ENCODE data around the gene RCAN1.
"Not testable (repeated sequence)": the region's sequence is repeated elsewhere in the genome, so short reads cannot be mapped to it uniquely, and the experiment has no call there.

RCAN1 gene

DNA sequence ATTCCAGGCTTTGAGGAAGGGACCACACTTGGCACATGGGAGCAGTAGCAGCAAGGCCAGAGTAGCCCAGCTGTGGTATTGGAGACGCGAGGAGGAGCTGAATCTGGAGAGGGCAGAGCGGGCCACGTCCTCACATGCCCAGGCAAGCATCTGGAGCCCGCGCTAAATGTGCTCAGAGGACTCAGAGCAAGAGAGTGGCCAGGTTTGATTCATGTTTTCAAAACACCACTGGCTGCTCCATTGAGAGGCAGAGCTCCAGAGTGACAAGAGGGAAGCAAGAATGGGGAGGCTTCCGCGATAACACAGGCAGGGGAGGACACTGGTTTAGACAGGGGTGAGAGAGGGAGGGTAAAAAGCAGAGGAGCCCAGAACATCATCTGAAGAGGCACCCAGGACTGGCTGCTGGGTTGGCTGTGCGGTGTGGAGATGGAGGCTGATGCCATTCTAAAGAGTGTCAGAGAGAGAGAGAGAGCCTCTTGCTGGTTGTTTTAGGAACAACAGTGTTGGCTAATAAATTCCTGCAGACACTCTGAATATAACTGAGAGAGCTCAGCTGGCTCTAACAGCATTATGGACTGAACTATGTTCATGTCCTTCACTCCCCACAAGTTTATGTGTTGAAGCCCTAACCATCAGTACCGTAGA lies 32.3 kb downstream of the RCAN1 start:
- Histone ChIP-seq H3K27ac (ENCODE audit: low read depth, low read length) (no peak overlapping the region), H3K4me1 (ENCODE audit: control insufficient read depth, insufficient read depth, low read length) (no peaks in the 10 kb centered on the region), H3K9me3 (ENCODE audit: control insufficient read depth, insufficient read depth, low read length) (no peaks in the 10 kb centered on the region), H3K4me3 (ENCODE audit: low read depth, low read length) (no peak overlapping the region), H3K9ac (ENCODE audit: low read depth, low read length) (no peak overlapping the region), H3K36me3 (ENCODE audit: control insufficient read depth, insufficient read depth, low read length) (no peaks in the 10 kb centered on the region), H3K27me3 (ENCODE audit: control insufficient read depth, insufficient read depth, low read length) (no peaks in the 10 kb centered on the region)

GRCh38 chr21:34580181-34580700 lies 34.7 kb downstream of the RCAN1 start:
- no peaks in the 10 kb centered on the region for H3K36me3 ChIP-seq (ENCODE audit: control insufficient read depth, insufficient read depth, low read length)
- H3K27ac ChIP-seq (ENCODE audit: low read depth, low read length): no peak overlapping the region
- no peaks in the 10 kb centered on the region for H3K4me1 ChIP-seq (ENCODE audit: control insufficient read depth, insufficient read depth, low read length)
- H3K9ac ChIP-seq (ENCODE audit: low read depth, low read length): no peak overlapping the region
- H3K27me3 ChIP-seq (ENCODE audit: control insufficient read depth, insufficient read depth, low read length): no peaks in the 10 kb centered on the region
- H3K4me3 ChIP-seq (ENCODE audit: low read depth, low read length): no peak overlapping the region
- H3K9me3 ChIP-seq (ENCODE audit: control insufficient read depth, insufficient read depth, low read length): no peaks in the 10 kb centered on the region

DNA sequence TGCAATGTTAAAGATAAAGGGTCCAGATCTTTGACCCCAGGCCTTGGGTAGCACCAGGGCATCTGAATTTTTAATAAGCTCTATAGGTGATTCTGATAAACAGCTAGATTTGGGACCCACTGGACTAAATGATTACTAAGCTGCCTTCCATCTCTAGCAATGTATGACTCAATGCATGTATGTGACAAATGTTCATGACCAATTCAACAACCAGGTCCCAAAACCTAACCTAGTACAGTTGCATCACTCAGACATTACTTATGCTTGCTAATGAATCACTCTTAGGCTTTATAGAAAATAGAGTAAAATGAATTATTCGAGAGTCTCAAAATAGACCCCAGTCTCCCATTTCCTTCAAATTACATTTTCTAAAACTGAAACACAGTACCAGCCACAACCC lies 35.5 kb downstream of the RCAN1 start:
- H3K9me3 ChIP-seq (ENCODE audit: control insufficient read depth, insufficient read depth, low read length): no peaks in the 10 kb centered on the region
- H3K4me1 ChIP-seq (ENCODE audit: control insufficient read depth, insufficient read depth, low read length): no peaks in the 10 kb centered on the region
- no peak overlapping the region for H3K27ac ChIP-seq (ENCODE audit: low read depth, low read length)
- no peak overlapping the region for H3K4me3 ChIP-seq (ENCODE audit: low read depth, low read length)
- H3K36me3 ChIP-seq (ENCODE audit: control insufficient read depth, insufficient read depth, low read length): no peaks in the 10 kb centered on the region
- H3K9ac ChIP-seq (ENCODE audit: low read depth, low read length): no peak overlapping the region
- no peaks in the 10 kb centered on the region for H3K27me3 ChIP-seq (ENCODE audit: control insufficient read depth, insufficient read depth, low read length)

DNA sequence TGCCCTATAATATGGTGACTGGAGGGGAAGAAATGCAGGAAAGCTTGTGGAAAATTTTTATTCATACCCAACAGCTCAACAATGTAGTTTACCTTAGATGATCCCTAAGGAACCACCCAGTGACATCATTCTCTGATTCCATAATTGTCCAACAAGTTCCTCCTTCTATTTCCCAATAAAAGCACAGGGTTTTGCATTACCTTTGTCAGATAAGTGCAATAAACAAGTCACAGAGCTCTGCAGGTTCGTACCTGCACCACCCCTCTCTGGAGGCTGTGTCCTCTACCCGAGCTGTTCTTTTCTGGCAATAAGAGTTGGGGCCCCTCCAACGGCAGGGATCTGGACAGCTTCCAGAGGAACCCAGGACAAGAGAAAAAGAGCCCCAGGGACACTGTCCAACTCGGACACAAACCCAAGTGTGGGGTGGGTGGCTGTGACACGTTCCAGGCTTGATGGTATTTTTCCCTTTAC lies 38.8 kb downstream of the RCAN1 start:
- Histone ChIP-seq H3K9ac (ENCODE audit: low read depth, low read length) (no peak overlapping the region), H3K9me3 (ENCODE audit: control insufficient read depth, insufficient read depth, low read length) (no peaks in the 10 kb centered on the region), H3K4me3 (ENCODE audit: low read depth, low read length) (no peak overlapping the region), H3K4me1 (ENCODE audit: control insufficient read depth, insufficient read depth, low read length) (no peaks in the 10 kb centered on the region), H3K36me3 (ENCODE audit: control insufficient read depth, insufficient read depth, low read length) (no peaks in the 10 kb centered on the region), H3K27me3 (ENCODE audit: control insufficient read depth, insufficient read depth, low read length) (no peaks in the 10 kb centered on the region), H3K27ac (ENCODE audit: low read depth, low read length) (no peak overlapping the region)

DNA sequence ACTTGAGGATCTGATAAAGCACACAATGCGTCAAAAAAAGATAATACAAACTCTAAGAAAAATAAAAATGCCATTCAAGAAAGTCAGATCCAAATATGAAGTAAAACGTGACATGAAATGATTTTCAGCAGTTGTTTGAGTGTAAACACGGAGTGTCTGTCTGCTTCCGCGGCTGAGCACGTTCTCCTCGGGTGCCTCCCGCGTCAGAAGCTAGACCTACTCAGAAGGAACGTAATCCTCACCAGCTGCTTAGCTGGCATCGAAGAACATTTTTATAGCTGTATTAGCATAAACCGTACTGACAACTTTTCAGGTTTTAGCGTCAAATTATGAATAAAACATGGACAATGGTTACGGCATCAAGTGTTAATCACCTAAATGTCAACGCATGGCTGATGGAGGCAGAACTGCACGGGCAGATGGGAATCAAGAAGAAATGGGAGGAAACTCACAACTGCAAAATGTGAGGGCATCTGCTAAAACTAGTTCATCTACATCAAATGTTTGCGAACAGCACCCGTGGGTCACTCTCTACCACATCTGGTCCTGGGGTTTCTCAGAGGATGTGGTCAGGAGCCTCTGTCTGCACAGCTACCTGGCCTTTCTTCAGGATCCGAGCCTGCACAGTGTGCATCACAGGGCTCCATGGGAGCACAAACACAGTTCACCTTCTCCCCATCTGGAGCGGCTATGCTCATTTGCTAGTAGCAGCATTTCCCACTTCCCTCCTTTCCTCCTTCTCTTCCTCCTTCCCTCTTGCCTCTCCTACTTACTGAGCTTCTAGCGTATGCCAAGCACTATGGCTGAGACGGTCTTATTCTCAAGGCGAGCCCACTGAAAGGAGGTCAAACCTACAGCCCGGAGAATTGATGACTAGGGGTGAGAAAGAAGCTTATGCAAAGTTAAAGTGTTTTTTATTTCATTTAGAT lies 40.0 kb downstream of the RCAN1 start:
- H3K4me3 ChIP-seq (ENCODE audit: low read depth, low read length): no peak overlapping the region
- H3K36me3 ChIP-seq (ENCODE audit: control insufficient read depth, insufficient read depth, low read length): no peaks in the 10 kb centered on the region
- H3K9me3 ChIP-seq (ENCODE audit: control insufficient read depth, insufficient read depth, low read length): no peaks in the 10 kb centered on the region
- H3K9ac ChIP-seq (ENCODE audit: low read depth, low read length): no peak overlapping the region
- no peak overlapping the region for H3K27ac ChIP-seq (ENCODE audit: low read depth, low read length)
- H3K27me3 ChIP-seq (ENCODE audit: control insufficient read depth, insufficient read depth, low read length): no peaks in the 10 kb centered on the region
- H3K4me1 ChIP-seq (ENCODE audit: control insufficient read depth, insufficient read depth, low read length): no peaks in the 10 kb centered on the region

GRCh38 chr21:34571994-34572393 lies 42.9 kb downstream of the RCAN1 start:
- Histone ChIP-seq H3K36me3 (ENCODE audit: control insufficient read depth, insufficient read depth, low read length) (no peaks in the 10 kb centered on the region), H3K27me3 (ENCODE audit: control insufficient read depth, insufficient read depth, low read length) (no peaks in the 10 kb centered on the region), H3K4me1 (ENCODE audit: control insufficient read depth, insufficient read depth, low read length) (no peaks in the 10 kb centered on the region)

DNA sequence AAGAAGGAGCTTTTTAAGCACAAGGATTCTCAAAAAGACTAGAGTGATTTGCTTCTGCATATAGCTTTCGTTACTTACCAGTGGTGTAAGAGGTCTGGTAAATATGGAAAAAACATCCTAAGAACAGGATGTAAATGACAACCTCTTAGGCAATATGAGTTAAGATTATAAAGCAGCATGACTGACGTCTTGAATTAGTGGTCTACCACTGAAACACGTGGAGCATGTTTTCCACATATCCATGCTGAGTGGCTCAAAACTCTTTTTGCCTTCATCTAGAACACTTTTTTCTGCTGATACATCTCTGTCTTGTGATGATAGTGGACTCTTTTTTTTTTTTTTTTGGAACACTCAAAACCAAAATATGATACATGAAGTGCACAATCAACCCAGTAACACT lies 44.6 kb downstream of the RCAN1 start:
- no peaks in the 10 kb centered on the region for H3K36me3 ChIP-seq (ENCODE audit: control insufficient read depth, insufficient read depth, low read length)
- no peak overlapping the region for H3K4me3 ChIP-seq (ENCODE audit: low read depth, low read length)
- no peak overlapping the region for H3K9ac ChIP-seq (ENCODE audit: low read depth, low read length)
- H3K4me1 ChIP-seq (ENCODE audit: control insufficient read depth, insufficient read depth, low read length): no peaks in the 10 kb centered on the region
- H3K27me3 ChIP-seq (ENCODE audit: control insufficient read depth, insufficient read depth, low read length): no peaks in the 10 kb centered on the region
- H3K27ac ChIP-seq (ENCODE audit: low read depth, low read length): no peak overlapping the region
- H3K9me3 ChIP-seq (ENCODE audit: control insufficient read depth, insufficient read depth, low read length): no peaks in the 10 kb centered on the region

More at GRCh38 chr21:34571994-34572393, 42.9 kb downstream of the RCAN1 start:
- Histone ChIP-seq H3K9me3 (ENCODE audit: control insufficient read depth, insufficient read depth, low read length) (no peaks in the 10 kb centered on the region), H3K4me3 (ENCODE audit: low read depth, low read length) (no peak overlapping the region), H3K27ac (ENCODE audit: low read depth, low read length) (no peak overlapping the region), H3K9ac (ENCODE audit: low read depth, low read length) (no peak overlapping the region)

DNA sequence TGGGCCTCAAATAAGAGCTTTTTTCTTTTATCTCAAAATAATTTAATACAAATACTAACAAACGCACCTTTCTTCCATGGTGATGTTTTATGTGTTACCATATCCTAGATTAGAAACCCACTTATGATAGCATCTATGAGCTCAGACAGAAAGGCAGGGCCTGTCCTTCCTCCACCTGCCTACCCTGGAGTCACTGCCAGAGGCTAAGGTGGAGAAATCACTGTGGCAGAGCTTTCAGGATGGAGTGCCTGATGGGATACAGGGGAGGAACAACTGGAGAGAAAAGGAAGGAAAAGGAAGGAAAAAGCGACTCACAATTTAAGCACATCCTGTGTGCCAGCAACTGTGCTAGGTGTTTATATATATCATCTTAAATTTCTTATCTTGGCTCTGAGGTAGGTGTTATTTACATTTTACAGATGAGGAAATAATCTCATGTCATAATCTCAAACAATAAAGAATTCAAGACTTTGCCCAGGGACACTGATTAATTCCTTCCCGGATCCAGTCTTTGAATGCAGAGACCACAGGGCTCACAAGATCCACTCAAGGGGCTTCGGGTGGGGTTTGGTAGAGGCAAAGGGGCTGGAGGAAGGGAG lies 45.4 kb downstream of the RCAN1 start:
- H3K9me3 ChIP-seq (ENCODE audit: control insufficient read depth, insufficient read depth, low read length): no peaks in the 10 kb centered on the region
- no peaks in the 10 kb centered on the region for H3K27me3 ChIP-seq (ENCODE audit: control insufficient read depth, insufficient read depth, low read length)
- no peak overlapping the region for H3K9ac ChIP-seq (ENCODE audit: low read depth, low read length)
- no peaks in the 10 kb centered on the region for H3K36me3 ChIP-seq (ENCODE audit: control insufficient read depth, insufficient read depth, low read length)
- H3K4me3 ChIP-seq (ENCODE audit: low read depth, low read length): no peak overlapping the region
- no peak overlapping the region for H3K27ac ChIP-seq (ENCODE audit: low read depth, low read length)
- H3K4me1 ChIP-seq (ENCODE audit: control insufficient read depth, insufficient read depth, low read length): no peaks in the 10 kb centered on the region

DNA sequence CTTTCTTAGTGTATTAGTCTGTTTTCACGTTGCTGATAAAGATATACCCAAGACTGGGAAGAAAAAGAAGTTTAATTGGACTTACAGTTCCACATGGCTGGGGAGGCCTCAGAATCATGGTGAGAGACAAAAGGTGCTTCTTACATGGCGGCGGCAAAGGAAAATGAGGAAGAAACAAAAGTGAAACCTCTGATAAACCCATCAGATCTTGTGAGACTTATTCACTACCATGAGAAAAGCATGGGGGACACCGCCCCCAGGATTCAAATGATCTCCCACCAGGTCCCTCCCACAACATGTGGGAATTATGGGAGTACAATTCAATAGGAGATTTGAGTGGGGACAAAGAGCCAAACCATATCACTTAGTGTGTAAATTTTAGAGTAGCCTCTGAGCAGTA lies 46.1 kb downstream of the RCAN1 start:
- not testable (repeated sequence) for H3K36me3 ChIP-seq (ENCODE audit: control insufficient read depth, insufficient read depth, low read length); H3K9me3 ChIP-seq (ENCODE audit: control insufficient read depth, insufficient read depth, low read length); H3K27me3 ChIP-seq (ENCODE audit: control insufficient read depth, insufficient read depth, low read length); H3K27ac ChIP-seq (ENCODE audit: low read depth, low read length); H3K4me1 ChIP-seq (ENCODE audit: control insufficient read depth, insufficient read depth, low read length); H3K4me3 ChIP-seq (ENCODE audit: low read depth, low read length); H3K9ac ChIP-seq (ENCODE audit: low read depth, low read length)

- H3K4me3 ChIP-seq (ENCODE audit: low read depth, low read length): no peak overlapping the region
Observed at GRCh38 chr21:34567604-34568155, 47.2 kb downstream of the RCAN1 start.

More at GRCh38 chr21:34567604-34568155, 47.2 kb downstream of the RCAN1 start:
- no peak overlapping the region for H3K27ac ChIP-seq (ENCODE audit: low read depth, low read length)
- no peak overlapping the region for H3K9ac ChIP-seq (ENCODE audit: low read depth, low read length)
- no peaks in the 10 kb centered on the region for H3K36me3 ChIP-seq (ENCODE audit: control insufficient read depth, insufficient read depth, low read length)
- no peaks in the 10 kb centered on the region for H3K9me3 ChIP-seq (ENCODE audit: control insufficient read depth, insufficient read depth, low read length)
- H3K27me3 ChIP-seq (ENCODE audit: control insufficient read depth, insufficient read depth, low read length): no peaks in the 10 kb centered on the region
- H3K4me1 ChIP-seq (ENCODE audit: control insufficient read depth, insufficient read depth, low read length): no peaks in the 10 kb centered on the region

Measured in HUES48 (cell line).